Transverse colon (tissue), 4 donors: ENCODE data around the gene PNCK. TPM values are rescaled to one million over a fixed set of nuclear protein-coding genes. Genes with fewer than 3 reads are reported as not detected.
"Not testable (repeated sequence)": the region's sequence is repeated elsewhere in the genome, so short reads cannot be mapped to it uniquely, and the experiment has no call there.

Source experiments
- DNase-seq: peaks from one replicate; pipeline ENCODE4 v3.0.0-alpha.2; 2019
- H3K27ac ChIP-seq, 4 donors: fragments of 200-600 bp; sonication (generic); 2 replicates each; pipeline ENCODE4 v1.5.1; 2016 to 2018; ENCODE audit warnings: inconsistent platforms in 4 of 4
- H3K27me3 ChIP-seq: fragments of 200-600 bp; sonication (generic); 2 replicates; pipeline ENCODE4 v1.5.1; 2017; ENCODE audit warnings: inconsistent platforms
- H3K36me3 ChIP-seq, 4 donors: fragments of 200-600 bp; sonication (generic); 2 replicates each; pipeline ENCODE4 v1.5.1; 2017 to 2019; ENCODE audit warnings: inconsistent platforms in 4 of 4
- H3K4me1 ChIP-seq, 4 donors: fragments of 200-600 bp; sonication (generic); 2 replicates each; pipeline ENCODE4 v1.5.1; 2017 to 2020; ENCODE audit warnings: inconsistent platforms in 4 of 4
- H3K4me3 ChIP-seq, 4 donors: fragments of 200-600 bp; sonication (generic); 1 replicate in 1 of 4; 2 replicates in 3 of 4; pipeline versions ENCODE4 v1.5.1 to v1.6.1; 2017 to 2019; ENCODE audit warnings: inconsistent platforms in 4 of 4
- H3K9me3 ChIP-seq, 2 donors: fragments of 200-600 bp; sonication (generic); 2 replicates each; pipeline ENCODE4 v1.5.1; 2017 to 2019; ENCODE audit warnings: inconsistent platforms in 2 of 2
- EP300 ChIP-seq: sonication (generic); formaldehyde crosslinking; IDR thresholded peaks from one replicate; pipeline ENCODE4 v1.6.1; 2017; ENCODE audit warnings: antibody characterized with exemption, low read depth
- POLR2A ChIP-seq: fragments of 450-650 bp; IDR thresholded peaks from one replicate; pipeline ENCODE4 v1.6.1; 2016; ENCODE audit warnings: antibody characterized with exemption, mild to moderate bottlenecking, moderate library complexity
- POLR2AphosphoS5 ChIP-seq, 3 donors: sonication (generic); formaldehyde crosslinking; IDR thresholded peaks; one replicate each; pipeline ENCODE4 v1.6.1; 2016; ENCODE audit warnings: antibody characterized with exemption in 3 of 3
- WGBS, 2 donors: methylation state at CpG; one replicate each; pipeline ENCODE4 v1.1.5; 2018; ENCODE audit warnings: low coverage in 1 of 2; 5-methylcytosine and 5-hydroxymethylcytosine counted together
- in situ Hi-C, 4 donors: fragments of 200-750 bp; cut with MboI; loops; one replicate each; pipeline versions ENCODE4 v1.15.0 to v1.15.1; 2017; ENCODE audit warnings: low sequenced_read_pairs in 3 of 4, low pct_ligation_motif_present in 1 of 4, low pct_unique_long_range_greater_than_20kb in 1 of 4
- intact Hi-C: fragments of 100-400 bp; cut with DNase I; formaldehyde crosslinking; loops from one replicate; pipeline ENCODE4 v1.15.1; 2023; ENCODE audit warnings: low total_unique reads
- total RNA-seq, 4 donors: library from RNA; depleted of rRNA; stranded (reverse); fragments of >200 nt; gene quantifications; one replicate each; pipeline ENCODE4 v1.1.0, GENCODE V29; 2016
- TF ChIP-seq, protein P1 (sequence below), 5 experiments: fragments of 200-600 bp in 3 of 5; fragments of 450-650 bp in 2 of 5; sonication (generic) in 3 of 5; IDR thresholded peaks; 1 replicate in 2 of 5; 2 replicates in 3 of 5; pipeline ENCODE4 v1.5.1; 2016 to 2017; ENCODE audit warnings: antibody characterized with exemption in 5 of 5, inconsistent platforms in 3 of 5, mild to moderate bottlenecking in 2 of 5, moderate library complexity in 1 of 5

Gene PNCK
- total RNA-seq, 4 donors from 2014 or later, result 6.5 to 74.4 (median 7.9) TPM; not detected in 1

DNA sequence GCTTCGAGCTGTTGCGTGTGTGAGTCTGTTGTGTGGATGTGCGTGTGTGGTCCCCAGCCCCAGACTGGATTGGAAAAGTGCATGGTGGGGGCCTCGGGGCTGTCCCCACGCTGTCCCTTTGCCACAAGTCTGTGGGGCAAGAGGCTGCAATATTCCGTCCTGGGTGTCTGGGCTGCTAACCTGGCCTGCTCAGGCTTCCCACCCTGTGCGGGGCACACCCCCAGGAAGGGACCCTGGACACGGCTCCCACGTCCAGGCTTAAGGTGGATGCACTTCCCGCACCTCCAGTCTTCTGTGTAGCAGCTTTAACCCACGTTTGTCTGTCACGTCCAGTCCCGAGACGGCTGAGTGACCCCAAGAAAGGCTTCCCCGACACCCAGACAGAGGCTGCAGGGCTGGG is 22.5 kb upstream of the PNCK start:
- no peak for TF ChIP-seq POLR2AphosphoS5 (IDR thresholded peaks at IDR 0.05)
- TF ChIP-seq, protein P1, sequence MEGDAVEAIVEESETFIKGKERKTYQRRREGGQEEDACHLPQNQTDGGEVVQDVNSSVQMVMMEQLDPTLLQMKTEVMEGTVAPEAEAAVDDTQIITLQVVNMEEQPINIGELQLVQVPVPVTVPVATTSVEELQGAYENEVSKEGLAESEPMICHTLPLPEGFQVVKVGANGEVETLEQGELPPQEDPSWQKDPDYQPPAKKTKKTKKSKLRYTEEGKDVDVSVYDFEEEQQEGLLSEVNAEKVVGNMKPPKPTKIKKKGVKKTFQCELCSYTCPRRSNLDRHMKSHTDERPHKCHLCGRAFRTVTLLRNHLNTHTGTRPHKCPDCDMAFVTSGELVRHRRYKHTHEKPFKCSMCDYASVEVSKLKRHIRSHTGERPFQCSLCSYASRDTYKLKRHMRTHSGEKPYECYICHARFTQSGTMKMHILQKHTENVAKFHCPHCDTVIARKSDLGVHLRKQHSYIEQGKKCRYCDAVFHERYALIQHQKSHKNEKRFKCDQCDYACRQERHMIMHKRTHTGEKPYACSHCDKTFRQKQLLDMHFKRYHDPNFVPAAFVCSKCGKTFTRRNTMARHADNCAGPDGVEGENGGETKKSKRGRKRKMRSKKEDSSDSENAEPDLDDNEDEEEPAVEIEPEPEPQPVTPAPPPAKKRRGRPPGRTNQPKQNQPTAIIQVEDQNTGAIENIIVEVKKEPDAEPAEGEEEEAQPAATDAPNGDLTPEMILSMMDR (IDR thresholded peaks at IDR 0.05), result no peak
- no peak for TF ChIP-seq POLR2A
- TF ChIP-seq EP300, result no peak
- intact Hi-C loops (no loop called here), in situ Hi-C loops (no loop called here)
- no peak for DNase-seq
- no peak overlapping the region for H3K27ac ChIP-seq
- H3K27me3 ChIP-seq, result no peaks in the 10 kb centered on the region
- WGBS, 2 donors, result 92% methylated on average over 15 of the region's 15 CpGs; no CpG with 5 or more reads in 1 of the 2 donors
- no peaks in the 10 kb centered on the region for H3K36me3 ChIP-seq
- no peak overlapping the region for H3K4me3 ChIP-seq
- no peaks in the 10 kb centered on the region for H3K9me3 ChIP-seq
- peaks cover 6 to 25% (median 15%) of the 10 kb centered on the region in 4 donors for H3K4me1 ChIP-seq

DNA sequence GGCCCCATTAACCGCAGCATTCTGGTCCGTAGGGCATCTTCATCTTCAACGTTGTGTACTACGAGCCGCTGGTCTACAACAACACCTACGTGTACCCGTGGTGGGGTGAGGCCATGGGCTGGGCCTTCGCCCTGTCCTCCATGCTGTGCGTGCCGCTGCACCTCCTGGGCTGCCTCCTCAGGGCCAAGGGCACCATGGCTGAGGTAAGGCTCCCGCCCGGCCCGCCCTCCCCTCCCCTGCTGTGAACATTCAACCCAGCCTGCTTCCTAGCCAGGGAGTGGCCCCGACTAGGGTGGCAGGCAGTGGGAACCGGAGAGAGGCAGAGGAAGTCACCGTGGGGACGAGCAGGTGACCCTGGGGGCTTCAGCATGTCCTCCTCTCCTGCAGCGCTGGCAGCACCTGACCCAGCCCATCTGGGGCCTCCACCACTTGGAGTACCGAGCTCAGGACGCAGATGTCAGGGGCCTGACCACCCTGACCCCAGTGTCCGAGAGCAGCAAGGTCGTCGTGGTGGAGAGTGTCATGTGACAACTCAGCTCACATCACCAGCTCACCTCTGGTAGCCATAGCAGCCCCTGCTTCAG is 21.2 kb upstream of the PNCK start:
- Histone ChIP-seq H3K9me3 (no peaks in the 10 kb centered on the region), H3K4me3 (no peak overlapping the region), H3K27me3 (no peaks in the 10 kb centered on the region), H3K27ac (peak overlapping the region in 1 of 4 donors; percentile 31), H3K36me3 (no peaks in the 10 kb centered on the region), H3K4me1 (peaks cover 3 to 22% (median 6%) of the 10 kb centered on the region in 4 donors)
- no peak for TF ChIP-seq POLR2AphosphoS5 (IDR thresholded peaks at IDR 0.05)
- no peak for TF ChIP-seq POLR2A
- TF ChIP-seq, protein P1 (IDR thresholded peaks at IDR 0.05), result no peak
- TF ChIP-seq EP300, result no peak
- in situ Hi-C loops (no loop called here), intact Hi-C loops (no loop called here)
- WGBS, 2 donors, result 92% methylated on average over 20 of the region's 23 CpGs; no CpG with 5 or more reads in 1 of the 2 donors
- no peak for DNase-seq

DNA sequence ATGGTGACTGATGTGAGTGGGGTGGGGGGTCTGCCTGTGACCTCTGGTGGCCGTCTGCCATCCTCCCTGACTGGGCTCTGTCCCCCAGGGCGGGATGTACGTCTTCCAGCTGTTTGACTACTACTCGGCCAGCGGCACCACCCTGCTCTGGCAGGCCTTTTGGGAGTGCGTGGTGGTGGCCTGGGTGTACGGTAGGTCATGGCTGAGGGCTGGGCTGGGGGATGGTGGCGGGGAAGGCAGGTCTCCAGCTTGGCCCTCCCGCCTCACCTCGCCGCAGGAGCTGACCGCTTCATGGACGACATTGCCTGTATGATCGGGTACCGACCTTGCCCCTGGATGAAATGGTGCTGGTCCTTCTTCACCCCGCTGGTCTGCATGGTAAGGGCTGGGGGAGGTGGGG is 20.6 kb upstream of the PNCK start:
- peaks cover 0 to 20% (median 4%) of the 10 kb centered on the region in 4 donors for H3K4me1 ChIP-seq
- peak overlapping the region in 1 of 4 donors; percentile 31 for H3K27ac ChIP-seq
- H3K36me3 ChIP-seq, in situ Hi-C loops, H3K4me3 ChIP-seq, H3K27me3 ChIP-seq, intact Hi-C loops, H3K9me3 ChIP-seq, DNase-seq: not testable (repeated sequence)
- WGBS, 2 donors, result 88% methylated on average over 16 of the region's 16 CpGs; no CpG with 5 or more reads in 1 of the 2 donors

DNA sequence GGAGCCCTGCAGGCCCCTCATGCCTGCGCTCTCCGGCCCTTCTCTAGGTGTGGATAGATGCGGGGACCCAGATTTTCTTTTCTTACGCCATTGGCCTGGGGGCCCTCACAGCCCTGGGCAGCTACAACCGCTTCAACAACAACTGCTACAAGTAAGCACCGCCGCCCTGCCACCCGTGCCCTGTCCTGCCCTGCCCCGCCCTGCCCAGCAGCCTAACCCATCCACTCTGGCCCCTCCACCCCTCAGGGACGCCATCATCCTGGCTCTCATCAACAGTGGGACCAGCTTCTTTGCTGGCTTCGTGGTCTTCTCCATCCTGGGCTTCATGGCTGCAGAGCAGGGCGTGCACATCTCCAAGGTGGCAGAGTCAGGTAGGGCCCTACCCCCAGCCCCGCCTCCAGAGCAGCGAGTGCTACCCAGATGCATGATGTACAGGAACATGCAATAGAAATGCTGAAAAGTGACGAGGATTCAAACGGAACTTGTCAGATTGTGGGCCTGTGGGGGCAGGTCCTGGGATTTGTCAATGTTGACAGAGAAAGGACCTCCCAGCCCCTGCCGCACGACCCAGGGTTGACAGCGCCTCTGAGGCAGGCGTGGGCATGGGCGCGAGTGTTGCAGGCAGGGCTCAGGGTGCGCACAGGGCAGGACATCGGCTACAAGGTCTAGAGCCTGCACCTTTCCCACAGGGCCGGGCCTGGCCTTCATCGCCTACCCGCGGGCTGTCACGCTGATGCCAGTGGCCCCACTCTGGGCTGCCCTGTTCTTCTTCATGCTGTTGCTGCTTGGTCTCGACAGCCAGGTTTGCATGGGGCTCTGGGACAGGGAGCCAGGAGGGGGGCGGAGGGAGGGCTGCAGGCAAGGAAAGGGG is 19.8 kb upstream of the PNCK start:
- H3K27ac ChIP-seq, result peak overlapping the region in 1 of 4 donors; percentile 31
- peaks cover 0 to 13% (median 3%) of the 10 kb centered on the region in 4 donors for H3K4me1 ChIP-seq
- no peaks in the 10 kb centered on the region for H3K36me3 ChIP-seq
- WGBS, 2 donors, result 83% methylated on average over 31 of the region's 31 CpGs; no CpG with 5 or more reads in 1 of the 2 donors
- in situ Hi-C loops (no loop called here), intact Hi-C loops (no loop called here)
- no peak overlapping the region for H3K4me3 ChIP-seq
- DNase-seq, result no peak
- TF ChIP-seq POLR2AphosphoS5 (IDR thresholded peaks at IDR 0.05) (peak in 1 of 3 donors; percentile 20), EP300 (no peak), POLR2A (no peak)
- TF ChIP-seq, protein P1 (IDR thresholded peaks at IDR 0.05), result no peak
- H3K27me3 ChIP-seq, result no peaks in the 10 kb centered on the region
- H3K9me3 ChIP-seq, result no peaks in the 10 kb centered on the region
